ENCODE measurements around the gene COL18A1. TPM values are rescaled to one million over a fixed set of nuclear protein-coding genes. Genes with fewer than 3 reads are reported as not detected.
A peak's percentile ranks its signal among the peaks of the same experiment; 100 is the strongest.

The COL18A1 gene
- total RNA-seq, 1 experiment from 2014 or later = 170 TPM

GRCh38 chr21:45423968-45424853 is 19.2 kb downstream of the COL18A1 start:
- Mint-ChIP-seq H3K36me3 (ENCODE audit: insufficient read depth, unreplicated experiment) (peaks cover 57% of the 10 kb centered on the region), H3K27ac (ENCODE audit: unreplicated experiment) (peak overlapping the region; percentile 71), H3K27me3 (ENCODE audit: insufficient read depth, unreplicated experiment) (no peaks in the 10 kb centered on the region), H3K4me1 (ENCODE audit: low read depth, unreplicated experiment) (peaks cover 8% of the 10 kb centered on the region), H3K9me3 (ENCODE audit: unreplicated experiment) (no peaks in the 10 kb centered on the region), H3K4me3 (ENCODE audit: unreplicated experiment) (no peak overlapping the region)
- Histone ChIP-seq H3K9me3 (no peaks in the 10 kb centered on the region), H3K27me3 (replicated peaks; ENCODE audit: control insufficient read depth, insufficient read depth, low read length) (no peaks in the 10 kb centered on the region), H3K36me3 (ENCODE audit: control insufficient read depth, insufficient read depth, low read length) (0 out of 2 replicates have a peak, but pooled peaks cover under 1% of the 10 kb centered on the region), H3K4me3 (ENCODE audit: low read depth, low read length) (no peak overlapping the region), H3K4me1 (peaks cover 55% of the 10 kb centered on the region)
- intact Hi-C loops (cut with micrococcal nuclease; ENCODE audit: unreplicated experiment) = no loop called here
- TF ChIP-seq CTCF (IDR thresholded peaks at IDR 0.05; ENCODE audit: insufficient read depth in 1 of 2, low read depth in 1 of 2, low read length in 1 of 2, severe bottlenecking in 1 of 2, unreplicated experiment in 1 of 2) = no peak
- DNase-seq = no peak
- ChIA-PET CTCF (interaction anchor here (0.6 kb wide), 1 partner anchor 411 kb away, joined by 3 read pairs; no protein-coding TSS in a partner anchor), POLR2A (no interaction called here)
- no TSS peak for BruUV-seq (replicated peaks)

GRCh38 chr21:45424854-45425795 is 20.2 kb downstream of the COL18A1 start:
- Mint-ChIP-seq H3K36me3 (ENCODE audit: insufficient read depth, unreplicated experiment) (peaks cover 66% of the 10 kb centered on the region), H3K4me3 (ENCODE audit: unreplicated experiment) (no peak overlapping the region), H3K27me3 (ENCODE audit: insufficient read depth, unreplicated experiment) (no peaks in the 10 kb centered on the region), H3K27ac (ENCODE audit: unreplicated experiment) (no peak overlapping the region), H3K4me1 (ENCODE audit: low read depth, unreplicated experiment) (peaks cover 16% of the 10 kb centered on the region), H3K9me3 (ENCODE audit: unreplicated experiment) (no peaks in the 10 kb centered on the region)
- BruUV-seq (replicated peaks) = no TSS peak
- H3K9me3 ChIP-seq = no peaks in the 10 kb centered on the region
- ChIA-PET CTCF (no interaction called here), POLR2A (no interaction called here)
- no peak for TF ChIP-seq CTCF (IDR thresholded peaks at IDR 0.05; ENCODE audit: insufficient read depth in 1 of 2, low read depth in 1 of 2, low read length in 1 of 2, severe bottlenecking in 1 of 2, unreplicated experiment in 1 of 2)
- intact Hi-C loops (cut with micrococcal nuclease; ENCODE audit: unreplicated experiment) = no loop called here
- peaks cover 60% of the 10 kb centered on the region for H3K4me1 ChIP-seq
- H3K27me3 ChIP-seq (replicated peaks; ENCODE audit: control insufficient read depth, insufficient read depth, low read length) = no peaks in the 10 kb centered on the region
- H3K36me3 ChIP-seq (ENCODE audit: control insufficient read depth, insufficient read depth, low read length) = 0 out of 2 replicates have a peak, but pooled peaks cover 1% of the 10 kb centered on the region
- H3K4me3 ChIP-seq (ENCODE audit: low read depth, low read length) = no peak overlapping the region
- DNase-seq = no peak

Data from Caco-2 (cell line).